Measurements from ENCODE around the gene HTD2.

DNA sequence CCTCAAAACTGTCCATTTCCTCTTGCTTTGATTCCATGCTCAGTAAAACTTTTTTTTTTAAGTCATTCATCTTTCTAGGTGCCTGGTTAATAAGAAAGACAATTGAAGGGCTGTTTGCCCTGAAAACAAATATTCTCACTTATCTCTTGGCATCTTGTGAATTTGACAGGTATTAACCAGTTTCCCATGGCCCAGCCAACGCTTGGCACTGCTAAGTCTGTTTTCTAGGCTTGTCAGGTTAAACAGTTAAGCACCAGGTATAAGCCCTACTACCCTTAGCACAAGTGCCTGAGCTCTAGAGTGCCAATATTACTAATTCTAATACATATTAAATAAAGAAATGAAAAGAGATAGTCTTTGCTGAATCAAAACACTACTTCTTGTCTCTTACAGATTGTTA, 62.7 kb downstream of the HTD2 start:
- TF ChIP-seq CTCF (IDR thresholded peaks at IDR 0.05) = no peak
- TF ChIP-seq EZH2 (IDR thresholded peaks at IDR 0.05; ENCODE audit: borderline replicate concordance, insufficient read depth, low read depth, low read length, poor library complexity, severe bottlenecking) = no peak

Measured in B cell (primary cell).